B cell (primary cell): ENCODE measurements around the gene MED22. TPM values are rescaled to one million over a fixed set of nuclear protein-coding genes. Genes with fewer than 3 reads are reported as not detected.

Experiments
- ATAC-seq: fragments of 200-7000 bp; cut with Tn5 transposase; one replicate; pipeline ENCODE4 v1.10.0; 2021; ENCODE audit warnings: low read depth, mild to moderate bottlenecking, moderate number of reproducible peaks, moderate library complexity
- CTCF ChIA-PET: fragments of 350-600 bp; sonication (Branson Sonifier 250); formaldehyde crosslinking; loops from one replicate; lab custom pipeline; 2021; ENCODE audit warnings: antibody characterized with exemption, inconsistent platforms; lab: Charles Lee
- POLR2A ChIA-PET: fragments of 350-600 bp; sonication (Branson Sonifier 250); formaldehyde crosslinking; loops from one replicate; lab custom pipeline; 2021; ENCODE audit warnings: antibody characterized with exemption; lab: Charles Lee
- DNase-seq: peaks from one replicate; pipeline ENCODE4 v3.0.0; 2013
- H2AFZ ChIP-seq: 2 replicates; pipeline ENCODE4 v1.6.1; 2012; ENCODE audit warnings: mild to moderate bottlenecking, low read depth, low read length; ENCODE audit not compliant: insufficient read depth, poor library complexity, severe bottlenecking
- H3K27ac ChIP-seq, 2 donors: 1 replicate in 1 of 2; 2 replicates in 1 of 2; pipeline ENCODE4 v1.5.1; 2012 to 2013; ENCODE audit warnings: low read length in 2 of 2, mild to moderate bottlenecking in 2 of 2, moderate library complexity in 1 of 2
- H3K27me3 ChIP-seq, 4 experiments: fragments of 200-600 bp in 1 of 4; sonication (generic) in 1 of 4; replicated peaks in 1 of 4; 1 replicate in 2 of 4; 2 replicates in 2 of 4; pipeline versions ENCODE4 v1.6.1 to v1.7.0; 2013 to 2016; ENCODE audit warnings: low read length in 3 of 4, mild to moderate bottlenecking in 2 of 4, mixed read lengths in 1 of 4, moderate library complexity in 1 of 4; ENCODE audit not compliant: insufficient read depth in 4 of 4, control insufficient read depth in 3 of 4; ENCODE audit errors: control extremely low read depth in 1 of 4
- H3K36me3 ChIP-seq, 2 experiments: replicated peaks in 1 of 2; 1 replicate in 1 of 2; 2 replicates in 1 of 2; pipeline versions ENCODE4 v1.6.1 to v1.7.1; 2013; ENCODE audit warnings: low read length in 1 of 2; ENCODE audit not compliant: insufficient read depth in 2 of 2, control insufficient read depth in 1 of 2; ENCODE audit errors: control extremely low read depth in 1 of 2, extremely low read depth in 1 of 2
- H3K4me1 ChIP-seq, 2 donors: fragments of 200-600 bp in 1 of 2; sonication (generic) in 1 of 2; 1 replicate in 1 of 2; 2 replicates in 1 of 2; pipeline versions ENCODE4 v1.5.1 to v1.6.1; 2013 to 2017; ENCODE audit warnings: low read length in 2 of 2; ENCODE audit not compliant: control insufficient read depth in 2 of 2, insufficient read depth in 2 of 2
- H3K4me2 ChIP-seq: replicated peaks from 2 replicates; pipeline ENCODE3; 2012; ENCODE audit warnings: mild to moderate bottlenecking, low read depth, low read length; ENCODE audit not compliant: poor library complexity, severe bottlenecking
- H3K4me3 ChIP-seq, 5 experiments: fragments of 200-600 bp in 1 of 5; sonication (generic) in 1 of 5; 1 replicate in 3 of 5; 2 replicates in 2 of 5; pipeline versions ENCODE4 v1.5.1 to v1.7.0; 2011 to 2016; ENCODE audit warnings: low read length in 4 of 5, mild to moderate bottlenecking in 4 of 5, low read depth in 2 of 5, control low read depth in 1 of 5, moderate library complexity in 1 of 5; ENCODE audit not compliant: insufficient read depth in 1 of 5; ENCODE audit errors: control extremely low read depth in 1 of 5, extremely low read depth in 1 of 5
- H3K79me2 ChIP-seq: fragments of 200-600 bp; sonication (generic); one replicate; pipeline ENCODE4 v1.6.0; 2016; ENCODE audit warnings: low read length; ENCODE audit not compliant: control insufficient read depth, insufficient read depth
- H3K9ac ChIP-seq: fragments of 200-600 bp; sonication (generic); 2 replicates; pipeline ENCODE4 v1.6.1; 2017; ENCODE audit warnings: mild to moderate bottlenecking, low read length, moderate library complexity
- H3K9me3 ChIP-seq, 3 donors: one replicate each; pipeline versions ENCODE4 v1.6.1 to v1.7.1; 2013; ENCODE audit warnings: low read length in 2 of 3; ENCODE audit not compliant: control insufficient read depth in 2 of 3, insufficient read depth in 1 of 3; ENCODE audit errors: control extremely low read depth in 1 of 3
- H4K20me1 ChIP-seq: 2 replicates; pipeline ENCODE4 v1.6.0; 2012; ENCODE audit warnings: mild to moderate bottlenecking, low read length; ENCODE audit not compliant: insufficient read depth, control insufficient read depth, poor library complexity, severe bottlenecking
- H3K27ac Mint-ChIP-seq: one replicate; pipeline ENCODE4 v1.8.0; 2021; ENCODE audit warnings: mixed read lengths
- H3K27me3 Mint-ChIP-seq: one replicate; pipeline ENCODE4 v1.8.0; 2021; ENCODE audit warnings: mixed read lengths
- H3K4me1 Mint-ChIP-seq: one replicate; pipeline ENCODE4 v1.8.0; 2021; ENCODE audit warnings: mixed read lengths
- H3K4me3 Mint-ChIP-seq: one replicate; pipeline ENCODE4 v1.8.0; 2021; ENCODE audit warnings: mixed read lengths
- H3K9me3 Mint-ChIP-seq: one replicate; pipeline ENCODE4 v1.8.0; 2022; ENCODE audit warnings: mixed read lengths; ENCODE audit not compliant: insufficient read depth
- CTCF ChIP-seq: fragments of 200-600 bp; IDR thresholded peaks from one replicate; pipeline ENCODE4 v1.8.0; 2022; ENCODE audit warnings: antibody characterized with exemption, mild to moderate bottlenecking
- EZH2 ChIP-seq: IDR thresholded peaks from 2 replicates; pipeline ENCODE4 v1.6.1; 2012; ENCODE audit warnings: borderline replicate concordance, low read depth, mild to moderate bottlenecking, moderate library complexity, low read length; ENCODE audit not compliant: insufficient read depth, poor library complexity, severe bottlenecking
- WGBS: methylation state at CpG from one replicate; pipeline ENCODE4 v1.1.5; 2013; ENCODE audit warnings: missing lambda C conversion rate; ENCODE audit not compliant: insufficient coverage; 5-methylcytosine and 5-hydroxymethylcytosine counted together
- intact Hi-C: fragments of 100-400 bp; cut with micrococcal nuclease; formaldehyde crosslinking; loops from one replicate; pipeline ENCODE4 v1.10.0; 2022
- polyA plus RNA-seq: library from polyadenylated mRNA; depleted of rRNA; stranded (reverse); fragments of >200 nt; gene quantifications from 2 replicates; pipeline ENCODE4 v1.2.3, GENCODE V29; 2012
- total RNA-seq, 2 donors: library from RNA; stranded (reverse); fragments of 120-200 nt in 1 of 2; gene quantifications; 1 replicate in 1 of 2; 2 replicates in 1 of 2; pipeline versions ENCODE4 v1.2.3 to v1.2.4, GENCODE V29; 2013 to 2022

MED22 gene
- total and polyA plus RNA-seq, 2 donors (not counting 1 experiment from before 2014, with no cell fraction given) = 44.9 to 50.4 TPM

- intact Hi-C loops = loop anchor here (1.0 to 10.0 kb wide), 3 partner anchors 8 to 172 kb away; partner anchors contain the start of genes MED22, RPL7A, STKLD1 and SURF4
- H3K27ac Mint-ChIP-seq = peak within 1 kb of the TSS; percentile 83
- Histone ChIP-seq H3K4me1 (peaks cover 16 to 29% of the 10 kb centered on the region in 2 donors), H4K20me1 (peaks cover 38% of the 10 kb centered on the region), H3K9ac (peak within 1 kb of the TSS; percentile 87), H3K4me3 (peak within 1 kb of the TSS; percentile 39 to 91 (median 75)), H3K27me3 (no peaks in the 10 kb centered on the region), H2AFZ (peak within 1 kb of the TSS; percentile 93), H3K79me2 (peaks cover 54% of the 10 kb centered on the region), H3K4me2 (peak within 1 kb of the TSS; percentile 98), H3K9me3 (peaks cover 0 to 8% (median 0%) of the 10 kb centered on the region in 3 donors), H3K36me3 (peaks cover 0 to 52% of the 10 kb centered on the region in 2 experiments), H3K27ac (peak within 1 kb of the TSS; percentile 55 to 90)
- under 1% methylated on average over 78 of the region's 78 CpGs for WGBS
- ChIA-PET CTCF (interaction anchor here (0.7 to 2.0 kb wide), 8 partner anchors 8 to 170 kb away, joined by 3 to 11 read pairs (median 3); partner anchors contain the start of gene RPL7A), POLR2A (interaction anchor here (0.6 to 1.9 kb wide), 4 partner anchors 9 to 122 kb away, joined by 3 to 18 read pairs (median 4); partner anchors contain the start of genes MED22, RPL7A and STKLD1)
- no peaks in the 10 kb centered on the region for H3K27me3 Mint-ChIP-seq
- DNase-seq = peak; percentile 88
- peaks cover 32% of the 10 kb centered on the region for H3K4me1 Mint-ChIP-seq
- TF ChIP-seq EZH2 = no peak
- peak; percentile 33 for TF ChIP-seq CTCF
- no peaks in the 10 kb centered on the region for H3K9me3 Mint-ChIP-seq
- ATAC-seq = peak; percentile 88
- H3K4me3 Mint-ChIP-seq = peak within 1 kb of the TSS; percentile 89
Measured at GRCh38 chr9:133356391-133357091, 8.6 kb upstream of the MED22 start, which contains the start of the genes SURF1 and SURF2. SURF1 (minus strand) TSS chr9:133356487; CDS start chr9:133356453, 34 bp downstream. SURF2 (plus strand) TSS chr9:133356550; CDS start chr9:133356593, 43 bp downstream.
